Karpas-422 (cell line): ENCODE results near the gene EPHA7. TPM values are rescaled to one million over a fixed set of nuclear protein-coding genes. Genes with fewer than 3 reads are reported as not detected.

ENCODE experiments used
- DNase-seq: peaks from one replicate; pipeline ENCODE4 v3.0.0-alpha.2; 2015
- H2AFZ ChIP-seq: fragments of 200-600 bp; sonication (generic); 2 replicates; pipeline ENCODE4 v1.6.1; 2014; ENCODE audit warnings: antibody characterized with exemption, low read length, mixed read lengths
- H3K27ac ChIP-seq: fragments of 200-600 bp; sonication (generic); 2 replicates; pipeline ENCODE4 v1.5.1; 2014; ENCODE audit warnings: mild to moderate bottlenecking, low read length, moderate library complexity
- H3K27me3 ChIP-seq: fragments of 200-600 bp; sonication (generic); 2 replicates; pipeline ENCODE4 v1.6.1; 2014; ENCODE audit warnings: low read length, mixed read lengths
- H3K36me3 ChIP-seq: fragments of 200-600 bp; sonication (generic); 2 replicates; pipeline ENCODE4 v1.6.1; 2014; ENCODE audit warnings: low read length, mixed read lengths; ENCODE audit not compliant: insufficient read depth
- H3K4me1 ChIP-seq: fragments of 200-600 bp; sonication (generic); 2 replicates; pipeline ENCODE4 v1.6.1; 2014; ENCODE audit warnings: mild to moderate bottlenecking, low read length, mixed read lengths
- H3K4me2 ChIP-seq: fragments of 200-600 bp; sonication (generic); 2 replicates; pipeline ENCODE4 v1.6.1; 2014; ENCODE audit warnings: low read length, low read depth, mild to moderate bottlenecking; ENCODE audit not compliant: poor library complexity, severe bottlenecking
- H3K4me3 ChIP-seq: fragments of 200-600 bp; sonication (generic); 2 replicates; pipeline ENCODE4 v1.5.1; 2014; ENCODE audit warnings: mild to moderate bottlenecking, antibody characterized with exemption, low read length, mixed read lengths
- H3K79me2 ChIP-seq: fragments of 200-600 bp; sonication (generic); 2 replicates; pipeline ENCODE4 v1.6.1; 2014; ENCODE audit warnings: mild to moderate bottlenecking, low read length, mixed read lengths
- H3K9ac ChIP-seq: fragments of 200-600 bp; sonication (generic); 2 replicates; pipeline ENCODE4 v1.6.0; 2014; ENCODE audit warnings: low read length
- H3K9me2 ChIP-seq: fragments of 200-600 bp; sonication (generic), shearing (Covaris generic); replicated peaks from 2 replicates; pipeline ENCODE4 v1.6.0; 2014; ENCODE audit warnings: mild to moderate bottlenecking, low read length, moderate library complexity; ENCODE audit not compliant: insufficient read depth
- H3K9me3 ChIP-seq: fragments of 300-700, 200-600 bp; sonication (generic); 2 replicates; pipeline ENCODE4 v1.6.1; 2014; ENCODE audit warnings: low read length, mixed read lengths
- H4K20me1 ChIP-seq: fragments of 200-600 bp; sonication (generic); 2 replicates; pipeline ENCODE4 v1.6.1; 2014; ENCODE audit warnings: mild to moderate bottlenecking, antibody characterized with exemption, low read length, low read depth; ENCODE audit not compliant: insufficient read depth
- total RNA-seq: library from RNA; depleted of rRNA; stranded (reverse); fragments of >200 nt; shearing (Covaris generic); gene quantifications from 2 replicates; pipeline ENCODE4 v1.2.3, GENCODE V29; 2014; ENCODE audit warnings: low replicate concordance

EPHA7 gene
- total RNA-seq, 1 experiment from 2014 or later, result not detected

- H3K27me3 ChIP-seq, result no peaks in the 10 kb centered on the region
- H3K9me3 ChIP-seq, result peaks cover 22% of the 10 kb centered on the region
- no peaks in the 10 kb centered on the region for H3K4me1 ChIP-seq
- H3K4me2 ChIP-seq, result no peak overlapping the region
- no peak overlapping the region for H3K27ac ChIP-seq
- H4K20me1 ChIP-seq, result no peaks in the 10 kb centered on the region
- DNase-seq, result no peak
- no peaks in the 10 kb centered on the region for H3K36me3 ChIP-seq
- H2AFZ ChIP-seq, result no peak overlapping the region
- no peak overlapping the region for H3K4me3 ChIP-seq
- H3K9ac ChIP-seq, result no peak overlapping the region
- no peaks in the 10 kb centered on the region for H3K9me2 ChIP-seq
- no peaks in the 10 kb centered on the region for H3K79me2 ChIP-seq
Observed at GRCh38 chr6:93407186-93407585, 12.2 kb downstream of the EPHA7 start.

GRCh38 chr6:93403390-93403789, 16.0 kb downstream of the EPHA7 start:
- Histone ChIP-seq H3K4me3 (no peak overlapping the region), H3K36me3 (no peaks in the 10 kb centered on the region), H3K27me3 (no peaks in the 10 kb centered on the region), H3K4me2 (no peak overlapping the region), H3K27ac (no peak overlapping the region), H3K4me1 (no peaks in the 10 kb centered on the region), H2AFZ (no peak overlapping the region), H3K9me2 (no peaks in the 10 kb centered on the region), H3K9ac (no peak overlapping the region), H3K9me3 (peaks cover 6% of the 10 kb centered on the region), H3K79me2 (no peaks in the 10 kb centered on the region), H4K20me1 (no peaks in the 10 kb centered on the region)
- no peak for DNase-seq

- no peak overlapping the region for H3K9ac ChIP-seq
- H4K20me1 ChIP-seq, result no peaks in the 10 kb centered on the region
- no peak overlapping the region for H2AFZ ChIP-seq
- H3K27me3 ChIP-seq, result no peaks in the 10 kb centered on the region
- DNase-seq, result no peak
- no peaks in the 10 kb centered on the region for H3K9me2 ChIP-seq
- H3K4me1 ChIP-seq, result no peaks in the 10 kb centered on the region
- no peaks in the 10 kb centered on the region for H3K36me3 ChIP-seq
- no peak overlapping the region for H3K27ac ChIP-seq
- H3K4me3 ChIP-seq, result no peak overlapping the region
- H3K9me3 ChIP-seq, result peaks cover 22% of the 10 kb centered on the region
- no peaks in the 10 kb centered on the region for H3K79me2 ChIP-seq
- H3K4me2 ChIP-seq, result no peak overlapping the region
Observed at GRCh38 chr6:93398723-93399122, 20.6 kb downstream of the EPHA7 start.

GRCh38 chr6:93394471-93394870, 24.9 kb downstream of the EPHA7 start:
- no peaks in the 10 kb centered on the region for H3K79me2 ChIP-seq
- H4K20me1 ChIP-seq, result no peaks in the 10 kb centered on the region
- no peaks in the 10 kb centered on the region for H3K9me2 ChIP-seq
- DNase-seq, result no peak
- no peaks in the 10 kb centered on the region for H3K27me3 ChIP-seq
- no peaks in the 10 kb centered on the region for H3K4me1 ChIP-seq
- H3K9me3 ChIP-seq, result peaks cover 25% of the 10 kb centered on the region
- H2AFZ ChIP-seq, result no peak overlapping the region
- no peak overlapping the region for H3K4me3 ChIP-seq
- H3K9ac ChIP-seq, result no peak overlapping the region
- no peak overlapping the region for H3K4me2 ChIP-seq
- no peak overlapping the region for H3K27ac ChIP-seq
- no peaks in the 10 kb centered on the region for H3K36me3 ChIP-seq

GRCh38 chr6:93393554-93394074, 25.7 kb downstream of the EPHA7 start:
- Histone ChIP-seq H3K36me3 (no peaks in the 10 kb centered on the region), H4K20me1 (no peaks in the 10 kb centered on the region)
- no peak for DNase-seq

GRCh38 chr6:93392797-93393196, 26.6 kb downstream of the EPHA7 start:
- Histone ChIP-seq H2AFZ (no peak overlapping the region), H4K20me1 (no peaks in the 10 kb centered on the region), H3K4me2 (no peak overlapping the region), H3K9me3 (peaks cover 24% of the 10 kb centered on the region), H3K79me2 (no peaks in the 10 kb centered on the region), H3K27me3 (no peaks in the 10 kb centered on the region), H3K4me1 (no peaks in the 10 kb centered on the region), H3K36me3 (no peaks in the 10 kb centered on the region), H3K9ac (no peak overlapping the region), H3K9me2 (no peaks in the 10 kb centered on the region), H3K4me3 (no peak overlapping the region), H3K27ac (no peak overlapping the region)
- no peak for DNase-seq

More at GRCh38 chr6:93393554-93394074, 25.7 kb downstream of the EPHA7 start:
- Histone ChIP-seq H3K4me2 (no peak overlapping the region), H3K79me2 (no peaks in the 10 kb centered on the region), H3K9me2 (no peaks in the 10 kb centered on the region), H3K9me3 (peaks cover 25% of the 10 kb centered on the region), H3K27me3 (no peaks in the 10 kb centered on the region), H3K4me1 (no peaks in the 10 kb centered on the region), H3K4me3 (no peak overlapping the region), H3K27ac (no peak overlapping the region), H2AFZ (no peak overlapping the region), H3K9ac (no peak overlapping the region)

GRCh38 chr6:93391965-93392364, 27.4 kb downstream of the EPHA7 start:
- H2AFZ ChIP-seq, result no peak overlapping the region

GRCh38 chr6:93389192-93389591, 30.2 kb downstream of the EPHA7 start:
- Histone ChIP-seq H3K79me2 (no peaks in the 10 kb centered on the region), H3K36me3 (no peaks in the 10 kb centered on the region), H2AFZ (no peak overlapping the region), H3K4me2 (no peak overlapping the region), H3K27me3 (no peaks in the 10 kb centered on the region), H4K20me1 (no peaks in the 10 kb centered on the region), H3K9me3 (peaks cover 15% of the 10 kb centered on the region), H3K4me1 (no peaks in the 10 kb centered on the region), H3K4me3 (no peak overlapping the region), H3K9me2 (no peaks in the 10 kb centered on the region), H3K27ac (no peak overlapping the region), H3K9ac (no peak overlapping the region)
- no peak for DNase-seq

More at GRCh38 chr6:93391965-93392364, 27.4 kb downstream of the EPHA7 start:
- no peak overlapping the region for H3K27ac ChIP-seq
- no peaks in the 10 kb centered on the region for H3K4me1 ChIP-seq
- H3K4me3 ChIP-seq, result no peak overlapping the region
- no peak for DNase-seq
- H3K79me2 ChIP-seq, result no peaks in the 10 kb centered on the region
- H3K9me3 ChIP-seq, result peaks cover 21% of the 10 kb centered on the region
- no peaks in the 10 kb centered on the region for H4K20me1 ChIP-seq
- H3K27me3 ChIP-seq, result no peaks in the 10 kb centered on the region
- no peaks in the 10 kb centered on the region for H3K36me3 ChIP-seq
- H3K9ac ChIP-seq, result no peak overlapping the region
- H3K9me2 ChIP-seq, result no peaks in the 10 kb centered on the region
- no peak overlapping the region for H3K4me2 ChIP-seq

- Histone ChIP-seq H4K20me1 (no peaks in the 10 kb centered on the region), H3K4me2 (no peak overlapping the region), H3K9me3 (peaks cover 15% of the 10 kb centered on the region), H3K4me1 (no peaks in the 10 kb centered on the region), H3K27ac (no peak overlapping the region), H2AFZ (no peak overlapping the region), H3K27me3 (no peaks in the 10 kb centered on the region), H3K36me3 (no peaks in the 10 kb centered on the region), H3K79me2 (no peaks in the 10 kb centered on the region), H3K9ac (no peak overlapping the region), H3K4me3 (no peak overlapping the region), H3K9me2 (no peaks in the 10 kb centered on the region)
- no peak for DNase-seq
Observed at GRCh38 chr6:93388070-93388469, 31.3 kb downstream of the EPHA7 start.
